ENCODE measurements around the gene IL12B.
"Not testable (repeated sequence)": the region's sequence is repeated elsewhere in the genome, so short reads cannot be mapped to it uniquely, and the experiment has no call there.

The IL12B gene

DNA sequence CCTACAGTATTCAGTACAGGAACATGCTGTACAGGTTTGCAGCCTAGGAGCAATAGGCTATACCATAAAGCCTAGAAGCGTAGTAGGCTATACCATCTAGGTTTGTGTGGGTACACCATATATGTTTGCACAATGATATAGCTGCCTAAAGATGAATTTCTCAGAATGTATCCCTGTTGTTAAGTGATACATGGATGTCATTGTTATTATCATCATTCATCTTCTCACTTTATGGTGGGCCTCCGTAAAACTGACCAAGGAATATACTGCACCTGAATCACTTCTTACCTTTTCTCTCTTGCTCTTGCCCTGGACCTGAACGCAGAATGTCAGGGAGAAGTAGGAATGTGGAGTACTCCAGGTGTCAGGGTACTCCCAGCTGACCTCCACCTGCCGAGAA, 11.8 kb downstream of the IL12B start:
- H3K9me3 Mint-ChIP-seq = no peaks in the 10 kb centered on the region
- peaks cover 22% of the 10 kb centered on the region for H3K27me3 Mint-ChIP-seq (ENCODE audit: low read depth)
- no peak overlapping the region for H3K4me3 Mint-ChIP-seq
- no peak overlapping the region for H3K27ac Mint-ChIP-seq
- H3K36me3 Mint-ChIP-seq (ENCODE audit: low read depth) = no peaks in the 10 kb centered on the region
- H3K4me1 Mint-ChIP-seq (ENCODE audit: low read depth) = no peaks in the 10 kb centered on the region

DNA sequence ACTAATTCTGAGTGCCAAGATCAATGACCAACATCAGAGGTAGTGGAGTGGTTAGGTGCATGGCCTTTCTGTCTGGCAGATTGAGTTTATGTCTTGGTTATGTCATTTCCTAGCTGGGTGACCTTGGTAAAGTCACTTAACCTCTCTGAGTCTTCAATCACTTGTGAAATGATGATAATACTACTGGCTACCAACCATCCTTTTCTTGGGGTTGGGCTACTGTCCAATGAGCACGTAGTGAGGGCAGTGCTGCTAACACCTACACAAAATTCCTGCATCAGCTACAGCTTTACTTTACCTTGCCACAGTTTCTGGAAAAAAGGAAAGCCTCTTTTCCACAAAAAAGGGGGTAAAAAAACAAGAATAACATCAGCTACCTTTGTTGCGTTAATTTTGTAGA, 12.4 kb downstream of the IL12B start:
- Mint-ChIP-seq H3K4me3 (no peak overlapping the region), H3K9me3 (no peaks in the 10 kb centered on the region), H3K36me3 (ENCODE audit: low read depth) (no peaks in the 10 kb centered on the region), H3K4me1 (ENCODE audit: low read depth) (no peaks in the 10 kb centered on the region), H3K27me3 (ENCODE audit: low read depth) (peaks cover 28% of the 10 kb centered on the region), H3K27ac (no peak overlapping the region)

DNA sequence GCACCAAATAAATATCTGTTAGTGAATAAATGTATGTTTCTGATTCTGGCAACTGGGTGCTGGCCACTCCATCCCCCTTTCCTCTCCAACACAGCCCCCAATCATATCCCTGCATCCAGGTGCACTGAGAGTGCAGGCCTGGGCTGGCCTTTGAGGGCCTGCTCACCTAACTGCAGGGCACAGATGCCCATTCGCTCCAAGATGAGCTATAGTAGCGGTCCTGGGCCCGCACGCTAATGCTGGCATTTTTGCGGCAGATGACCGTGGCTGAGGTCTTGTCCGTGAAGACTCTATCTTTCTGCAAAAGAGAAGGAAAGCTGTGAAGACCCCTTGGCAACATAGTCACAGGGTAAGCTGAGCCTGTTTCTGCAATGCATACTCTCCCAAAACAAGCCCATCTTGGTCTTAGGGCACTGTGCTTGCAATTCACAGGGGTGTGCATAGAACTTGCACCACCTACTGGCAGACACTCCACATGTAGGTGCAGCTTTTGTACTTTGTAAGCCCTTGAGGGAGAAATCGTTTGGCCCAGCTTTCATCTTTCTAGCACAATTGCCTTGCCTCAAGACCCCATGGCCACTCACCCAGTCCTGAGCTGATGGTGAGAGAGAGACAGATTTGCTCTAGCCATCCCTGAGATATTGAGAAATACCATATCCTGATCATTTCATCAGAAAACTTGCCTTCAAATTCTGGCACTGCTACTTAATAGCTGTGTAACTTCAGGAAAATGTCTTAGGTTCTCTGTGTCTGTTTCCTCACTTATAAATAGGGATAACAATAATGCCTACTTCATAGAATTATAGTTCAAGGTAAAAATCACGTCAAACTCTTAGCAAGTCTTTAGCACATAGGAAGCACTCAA, 13.5 kb downstream of the IL12B start:
- H3K36me3 Mint-ChIP-seq (ENCODE audit: low read depth) = no peaks in the 10 kb centered on the region
- no peaks in the 10 kb centered on the region for H3K9me3 Mint-ChIP-seq
- peaks cover 33% of the 10 kb centered on the region for H3K27me3 Mint-ChIP-seq (ENCODE audit: low read depth)
- H3K4me1 Mint-ChIP-seq (ENCODE audit: low read depth) = no peaks in the 10 kb centered on the region
- H3K4me3 Mint-ChIP-seq = no peak overlapping the region
- H3K27ac Mint-ChIP-seq = no peak overlapping the region

DNA sequence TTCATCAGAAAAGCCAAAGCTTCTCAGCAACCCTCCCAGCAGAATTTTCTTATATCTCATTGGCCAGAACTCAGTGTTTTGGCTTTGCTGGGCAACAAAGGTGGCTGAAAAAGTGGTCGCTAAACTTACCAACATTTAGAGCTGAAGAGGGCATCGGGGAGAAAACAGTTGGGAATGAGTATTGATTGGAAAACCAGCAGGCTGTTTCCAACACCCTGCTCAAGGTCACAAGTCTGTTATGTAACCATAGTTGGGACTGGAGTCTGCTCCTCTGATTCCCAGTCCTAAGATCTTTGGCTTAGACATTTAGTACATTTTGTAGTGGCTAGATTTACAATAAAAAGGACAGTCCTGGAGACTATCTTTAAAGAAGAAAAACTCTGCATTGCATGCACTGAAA, 17.1 kb downstream of the IL12B start:
- Mint-ChIP-seq H3K9me3 (no peaks in the 10 kb centered on the region), H3K4me1 (ENCODE audit: low read depth) (peaks cover 7% of the 10 kb centered on the region), H3K36me3 (ENCODE audit: low read depth) (no peaks in the 10 kb centered on the region), H3K27ac (no peak overlapping the region), H3K4me3 (no peak overlapping the region), H3K27me3 (ENCODE audit: low read depth) (peaks cover 53% of the 10 kb centered on the region)

DNA sequence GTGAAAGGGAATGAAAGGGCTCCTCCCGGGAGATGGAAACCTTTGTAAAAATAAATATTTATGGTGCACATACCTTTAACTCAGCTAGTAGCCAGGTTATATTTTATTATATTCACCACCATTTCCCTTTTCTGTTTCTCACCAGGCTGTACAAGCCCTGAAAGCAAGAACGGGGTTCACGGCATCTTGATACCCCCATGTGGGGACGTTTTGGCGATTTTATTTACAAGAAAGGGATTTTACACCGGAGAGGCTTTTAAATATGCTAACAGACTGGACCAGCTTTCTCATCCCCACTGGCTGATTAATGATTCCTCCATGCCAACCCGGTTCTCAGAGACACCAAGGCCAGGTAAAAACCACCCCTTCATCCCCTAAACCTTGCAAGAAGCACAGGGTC, 19.2 kb downstream of the IL12B start:
- peaks cover 67% of the 10 kb centered on the region for H3K27me3 Mint-ChIP-seq (ENCODE audit: low read depth)
- H3K27ac Mint-ChIP-seq = no peak overlapping the region
- H3K36me3 Mint-ChIP-seq (ENCODE audit: low read depth) = no peaks in the 10 kb centered on the region
- peaks cover 7% of the 10 kb centered on the region for H3K4me1 Mint-ChIP-seq (ENCODE audit: low read depth)
- no peaks in the 10 kb centered on the region for H3K9me3 Mint-ChIP-seq
- H3K4me3 Mint-ChIP-seq = no peak overlapping the region

DNA sequence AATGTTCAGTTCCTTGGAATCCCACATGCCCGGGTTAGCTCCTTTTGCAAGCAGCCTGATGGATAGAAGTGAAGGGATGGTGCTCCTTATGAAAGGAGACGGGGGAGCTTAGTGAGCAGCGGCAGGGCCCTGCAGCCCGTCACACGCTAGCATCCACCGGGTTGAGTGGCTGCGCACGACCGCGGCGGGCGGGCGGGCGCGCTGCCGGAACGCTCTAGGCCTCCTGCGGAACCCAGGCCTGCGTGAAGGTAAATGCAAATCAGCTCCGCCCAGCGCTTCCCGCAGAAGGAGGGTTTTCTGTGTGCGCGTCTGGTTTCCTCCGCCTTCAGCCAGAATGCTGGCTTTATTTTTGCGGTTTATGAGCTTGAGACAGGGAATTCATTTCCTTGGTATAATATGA, 19.8 kb downstream of the IL12B start:
- Mint-ChIP-seq H3K4me1 (ENCODE audit: low read depth) (peaks cover 7% of the 10 kb centered on the region), H3K36me3 (ENCODE audit: low read depth) (no peaks in the 10 kb centered on the region), H3K4me3 (peak overlapping the region; percentile 5), H3K27ac (no peak overlapping the region), H3K27me3 (ENCODE audit: low read depth) (peaks cover 73% of the 10 kb centered on the region), H3K9me3 (no peaks in the 10 kb centered on the region)

DNA sequence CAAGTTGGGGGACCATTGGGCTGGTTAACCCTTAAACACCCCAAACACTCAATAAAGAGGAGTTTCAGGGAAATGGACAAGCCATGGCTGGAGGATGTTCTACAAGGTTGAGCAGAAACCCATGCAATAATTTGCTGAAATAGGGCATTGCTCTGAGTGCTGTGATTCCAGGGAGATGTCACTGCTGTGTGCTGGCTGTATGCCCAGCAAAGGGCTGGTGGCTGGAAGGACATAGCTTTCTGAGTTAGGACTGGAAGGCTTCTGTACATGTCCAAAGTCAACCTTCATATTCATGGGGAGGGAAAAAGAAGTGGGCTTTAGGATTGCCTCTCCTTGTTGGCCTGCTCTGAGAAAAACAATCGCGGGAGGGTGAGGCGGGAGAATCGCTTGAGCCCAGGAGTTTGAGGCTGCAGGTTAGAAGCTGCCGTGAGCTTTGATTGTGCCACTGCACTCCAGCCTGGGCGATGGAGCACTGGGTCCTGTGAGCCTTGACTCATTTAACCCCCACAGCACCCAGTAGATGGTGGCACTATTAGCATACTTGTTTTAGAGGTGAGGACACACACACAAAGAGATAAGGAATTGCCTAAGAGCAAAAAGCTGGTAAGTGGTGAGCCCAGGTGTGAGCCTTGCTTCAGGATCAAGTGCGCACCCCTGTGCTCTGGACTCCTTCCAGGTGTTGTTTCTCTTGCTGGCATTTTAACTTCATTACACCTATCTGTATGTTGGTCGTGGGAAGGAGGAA, 20.4 kb downstream of the IL12B start:
- Mint-ChIP-seq H3K9me3 (no peaks in the 10 kb centered on the region), H3K36me3 (ENCODE audit: low read depth) (no peaks in the 10 kb centered on the region), H3K4me3 (no peak overlapping the region), H3K4me1 (ENCODE audit: low read depth) (peaks cover 7% of the 10 kb centered on the region), H3K27ac (no peak overlapping the region), H3K27me3 (ENCODE audit: low read depth) (peaks cover 75% of the 10 kb centered on the region)

DNA sequence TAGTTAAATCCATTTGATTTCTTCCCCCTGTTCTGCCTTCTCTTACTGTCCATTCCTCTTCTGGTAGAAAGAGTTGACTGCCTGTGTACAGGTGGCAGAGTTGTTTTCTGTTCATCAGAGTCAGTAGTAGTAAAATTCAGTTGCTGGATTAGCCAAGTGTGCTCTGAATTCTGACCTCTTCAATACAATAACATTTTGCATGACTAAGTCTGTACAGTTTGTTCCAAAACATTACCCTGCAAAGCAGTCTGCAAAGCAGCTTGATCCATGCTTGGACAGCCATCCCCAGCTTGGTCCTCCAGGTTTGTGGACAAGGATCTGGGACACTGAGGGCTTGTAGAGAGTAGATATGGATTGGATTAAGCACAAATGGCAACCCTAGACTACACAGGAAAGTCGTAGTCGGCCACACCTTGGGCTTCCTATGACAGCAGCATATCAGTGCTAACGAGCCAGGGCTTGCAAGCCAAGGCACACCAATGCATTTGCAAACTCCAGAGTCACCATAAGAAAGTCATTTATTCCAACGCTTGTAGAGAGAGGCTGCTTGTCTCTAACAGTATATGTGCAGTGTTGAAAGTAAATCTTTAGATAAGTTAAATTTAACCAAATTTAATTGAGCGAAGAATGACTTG, 25.2 kb downstream of the IL12B start:
- Mint-ChIP-seq H3K36me3 (ENCODE audit: low read depth) (peaks cover 4% of the 10 kb centered on the region), H3K27me3 (ENCODE audit: low read depth) (peaks cover 67% of the 10 kb centered on the region), H3K4me3 (no peak overlapping the region), H3K4me1 (ENCODE audit: low read depth) (no peaks in the 10 kb centered on the region), H3K27ac (no peak overlapping the region), H3K9me3 (peaks cover 28% of the 10 kb centered on the region)

DNA sequence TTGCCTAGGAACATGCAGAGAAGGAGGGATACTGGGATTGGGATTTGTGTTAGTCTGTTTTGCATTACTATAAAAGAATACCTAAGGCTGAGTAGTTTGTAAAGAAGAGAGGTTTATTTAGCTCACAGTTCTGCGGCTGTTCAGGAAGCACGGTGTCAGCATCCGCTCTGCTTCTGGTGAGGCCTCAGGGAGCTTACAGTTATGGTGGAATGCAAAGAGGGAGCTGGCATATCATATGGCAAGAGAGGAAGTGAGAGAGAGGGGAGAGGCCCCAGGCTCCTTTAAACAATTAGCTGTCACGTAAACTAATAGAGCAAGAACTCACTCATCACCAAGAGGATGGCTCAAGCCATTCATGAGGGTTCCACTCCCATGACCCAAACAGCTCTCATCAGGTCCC, 27.0 kb downstream of the IL12B start:
- H3K4me1 Mint-ChIP-seq (ENCODE audit: low read depth) = no peaks in the 10 kb centered on the region
- H3K36me3 Mint-ChIP-seq (ENCODE audit: low read depth) = peaks cover 4% of the 10 kb centered on the region
- peaks cover 59% of the 10 kb centered on the region for H3K27me3 Mint-ChIP-seq (ENCODE audit: low read depth)
- peaks cover 35% of the 10 kb centered on the region for H3K9me3 Mint-ChIP-seq
- no peak overlapping the region for H3K4me3 Mint-ChIP-seq
- H3K27ac Mint-ChIP-seq = no peak overlapping the region

DNA sequence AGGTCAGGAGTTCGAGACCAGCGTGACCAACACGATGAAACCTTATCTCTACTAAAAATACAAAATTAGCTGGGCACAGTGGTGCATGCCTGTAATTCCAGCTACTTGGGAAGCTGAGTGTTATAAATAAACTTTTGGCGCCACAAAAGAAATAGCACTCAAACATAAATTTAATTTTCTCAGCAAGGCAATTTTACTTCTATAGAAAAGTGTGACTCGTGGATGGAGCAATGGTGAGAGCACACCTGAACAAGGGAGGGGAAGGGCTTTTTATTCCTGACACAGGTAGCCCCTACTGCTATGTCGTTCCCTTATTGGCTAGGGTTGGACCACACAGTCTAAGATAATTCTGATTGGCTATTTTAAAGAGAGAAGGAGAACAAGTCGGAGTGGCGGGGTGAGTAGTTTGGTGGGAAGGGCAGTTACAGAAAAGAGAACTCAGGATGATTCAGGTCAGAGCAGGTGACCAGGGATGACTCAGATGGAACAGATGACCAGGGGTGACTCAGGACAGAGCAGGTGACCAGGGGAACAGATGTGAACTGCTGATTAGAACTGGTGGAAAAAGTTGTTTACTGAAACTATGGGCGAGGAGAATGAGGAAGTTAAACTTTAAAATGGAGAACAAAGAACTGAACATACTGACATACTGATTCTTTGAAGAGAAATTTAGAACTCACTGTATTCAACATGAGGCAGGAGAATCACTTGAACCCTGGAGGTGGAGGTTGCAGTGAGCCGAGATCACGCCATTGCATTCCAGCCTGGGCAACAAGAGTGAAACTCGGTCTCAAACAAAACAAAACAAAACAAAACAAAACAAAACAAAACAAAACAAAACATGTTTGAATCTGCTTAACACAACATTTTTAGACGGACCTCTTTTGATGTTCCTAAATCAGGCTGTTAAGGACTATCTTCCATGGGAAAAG, 28.1 kb downstream of the IL12B start:
- H3K4me3 Mint-ChIP-seq; H3K4me1 Mint-ChIP-seq (ENCODE audit: low read depth); H3K36me3 Mint-ChIP-seq (ENCODE audit: low read depth); H3K27ac Mint-ChIP-seq: not testable (repeated sequence)
- Mint-ChIP-seq H3K9me3 (peaks cover 42% of the 10 kb centered on the region), H3K27me3 (ENCODE audit: low read depth) (peaks cover 48% of the 10 kb centered on the region)

DNA sequence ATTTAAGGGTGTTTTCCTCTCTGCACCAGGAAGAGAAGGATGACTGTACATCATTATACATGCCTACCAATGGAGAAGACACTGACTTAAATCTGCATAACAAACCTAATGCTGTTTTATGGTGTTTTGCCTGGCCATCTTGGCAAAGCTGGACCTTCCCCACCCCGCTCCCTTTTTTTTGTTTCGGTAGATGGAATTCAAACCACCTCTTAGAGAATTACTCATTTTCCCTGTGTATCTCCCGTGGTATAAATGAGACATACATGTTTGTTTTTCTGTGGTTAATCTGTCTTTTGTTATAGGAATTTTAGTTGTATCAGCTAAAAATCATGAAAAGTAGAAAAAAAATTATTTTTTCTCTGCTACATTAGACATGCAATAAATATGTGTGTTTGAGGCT, 28.8 kb downstream of the IL12B start:
- Mint-ChIP-seq H3K27ac (no peak overlapping the region), H3K36me3 (ENCODE audit: low read depth) (peaks cover 5% of the 10 kb centered on the region), H3K4me1 (ENCODE audit: low read depth) (no peaks in the 10 kb centered on the region), H3K27me3 (ENCODE audit: low read depth) (peaks cover 44% of the 10 kb centered on the region), H3K4me3 (no peak overlapping the region), H3K9me3 (peaks cover 46% of the 10 kb centered on the region)

DNA sequence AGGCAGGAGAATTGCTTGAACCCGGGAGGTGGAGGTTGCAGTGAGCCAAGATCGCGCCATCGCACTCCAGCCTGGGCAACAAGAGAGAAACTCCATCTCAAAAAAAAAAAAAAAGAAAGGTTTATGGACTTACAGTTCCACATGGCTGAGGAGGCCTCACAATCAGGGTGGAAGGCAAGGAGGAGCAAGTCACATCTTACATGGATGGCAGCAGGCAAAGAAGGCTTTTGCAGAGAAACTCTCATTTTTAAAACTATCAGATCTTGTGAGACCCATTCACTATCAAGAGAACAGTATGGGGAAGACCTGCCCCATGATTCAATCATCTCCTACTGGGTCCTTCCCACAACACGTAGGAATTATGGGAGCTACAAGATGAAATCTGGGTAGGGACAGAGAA, 33.0 kb downstream of the IL12B start:
- H3K9me3 Mint-ChIP-seq = peaks cover 33% of the 10 kb centered on the region
- H3K36me3 Mint-ChIP-seq (ENCODE audit: low read depth) = not testable (repeated sequence)

DNA sequence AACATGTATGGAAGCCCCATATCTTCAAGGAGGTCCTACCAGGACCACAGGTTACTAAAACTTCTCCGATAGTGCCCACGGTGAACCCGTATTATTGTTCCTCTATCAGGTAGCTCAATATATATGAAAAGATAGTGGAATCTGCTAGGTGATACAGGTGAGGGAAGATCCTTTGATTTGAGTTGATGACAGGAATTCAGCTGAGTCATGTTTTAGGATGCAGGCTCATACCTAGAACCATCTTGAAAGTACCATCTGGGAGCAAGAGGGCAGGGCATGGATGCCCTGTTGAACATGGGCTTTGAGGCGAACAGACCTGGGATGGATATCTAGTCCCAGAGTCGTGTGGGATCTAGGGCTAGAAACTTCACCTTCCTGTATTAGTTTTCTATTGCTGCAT, 35.4 kb downstream of the IL12B start:
- Mint-ChIP-seq H3K4me3 (no peak overlapping the region), H3K27me3 (ENCODE audit: low read depth) (peaks cover 12% of the 10 kb centered on the region), H3K9me3 (peaks cover 21% of the 10 kb centered on the region), H3K27ac (no peak overlapping the region), H3K4me1 (ENCODE audit: low read depth) (no peaks in the 10 kb centered on the region), H3K36me3 (ENCODE audit: low read depth) (peaks cover 3% of the 10 kb centered on the region)

More for the DNA sequence above, 33.0 kb downstream of the IL12B start:
- not testable (repeated sequence) for H3K4me3 Mint-ChIP-seq; H3K4me1 Mint-ChIP-seq (ENCODE audit: low read depth); H3K27ac Mint-ChIP-seq
- H3K27me3 Mint-ChIP-seq (ENCODE audit: low read depth) = peaks cover 20% of the 10 kb centered on the region

DNA sequence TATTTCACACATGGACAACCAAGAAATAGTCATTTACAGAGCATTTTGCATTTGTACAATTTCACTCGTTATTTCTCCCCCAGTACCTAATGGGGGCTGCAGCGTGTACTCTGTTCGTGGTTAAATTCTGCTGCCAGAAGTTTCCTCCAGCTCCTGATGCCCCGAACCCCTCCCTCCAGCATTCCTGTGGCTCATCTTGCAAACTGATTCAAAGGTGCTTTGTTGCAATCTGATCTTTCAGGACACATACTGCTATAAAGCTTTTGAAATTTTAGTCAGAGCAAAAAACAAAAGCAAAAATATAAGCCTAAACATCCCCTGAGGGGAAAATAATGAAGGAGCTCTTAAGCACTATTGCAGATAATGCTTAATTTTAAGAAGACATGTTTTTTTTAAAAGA, 39.5 kb downstream of the IL12B start:
- H3K4me3 Mint-ChIP-seq = no peak overlapping the region
- H3K27me3 Mint-ChIP-seq (ENCODE audit: low read depth) = peaks cover 5% of the 10 kb centered on the region
- no peaks in the 10 kb centered on the region for H3K9me3 Mint-ChIP-seq
- no peaks in the 10 kb centered on the region for H3K4me1 Mint-ChIP-seq (ENCODE audit: low read depth)
- H3K36me3 Mint-ChIP-seq (ENCODE audit: low read depth) = peaks cover 2% of the 10 kb centered on the region
- H3K27ac Mint-ChIP-seq = no peak overlapping the region

Data from T-helper 1 cell treated with Interleukin-12 subunit alpha and Interleukin-12 subunit beta and Interleukin-4 antibody, amounts not matched to agents 30 μg/mL and 1 μg/mL, for 36 hours (primary cell).